Neuronal stem cell (in vitro differentiated cells): ENCODE data around the gene CCDC196.
A peak's percentile ranks its signal among the peaks of the same experiment; 100 is the strongest.

Source experiments
- DNase-seq: peaks from one replicate; pipeline ENCODE4 v3.0.0-alpha.2; 2013; ENCODE audit warnings: low spot score
- H2AFZ ChIP-seq: one replicate; pipeline ENCODE4 v1.6.1; 2013; ENCODE audit warnings: mild to moderate bottlenecking, low read length, inconsistent platforms
- H2AK5ac ChIP-seq: 2 replicates; pipeline ENCODE4 v1.6.1; 2013; ENCODE audit warnings: low read depth, mild to moderate bottlenecking, inconsistent platforms, low read length, moderate library complexity, mixed read lengths
- H2BK120ac ChIP-seq: 2 replicates; pipeline ENCODE4 v1.6.1; 2013; ENCODE audit warnings: low read depth, mild to moderate bottlenecking, inconsistent platforms, low read length, moderate library complexity, mixed read lengths
- H2BK12ac ChIP-seq: one replicate; pipeline ENCODE4 v1.6.1; 2013; ENCODE audit warnings: low read length, inconsistent platforms
- H2BK15ac ChIP-seq: 2 replicates; pipeline ENCODE4 v1.6.1; 2013; ENCODE audit warnings: mild to moderate bottlenecking, low read length, inconsistent platforms, mixed read lengths
- H2BK5ac ChIP-seq: one replicate; pipeline ENCODE4 v1.6.1; 2013; ENCODE audit warnings: inconsistent platforms, mild to moderate bottlenecking, low read length, moderate library complexity
- H3K14ac ChIP-seq: one replicate; pipeline ENCODE4 v1.6.1; 2013; ENCODE audit warnings: low read length, inconsistent platforms
- H3K18ac ChIP-seq: 2 replicates; pipeline ENCODE4 v1.6.1; 2013; ENCODE audit warnings: low read length, inconsistent platforms
- H3K23ac ChIP-seq: 2 replicates; pipeline ENCODE4 v1.6.1; 2013; ENCODE audit warnings: low read depth, mild to moderate bottlenecking, mixed read lengths, low read length, inconsistent platforms; ENCODE audit not compliant: poor library complexity
- H3K27ac ChIP-seq: replicated peaks from 3 replicates; pipeline ENCODE4 v1.5.1; 2013; ENCODE audit warnings: low read length, inconsistent platforms
- H3K27me3 ChIP-seq, 3 experiments: 2 replicates each; pipeline ENCODE4 v1.6.1; 2013; ENCODE audit warnings: low read length in 3 of 3, mild to moderate bottlenecking in 2 of 3, inconsistent platforms in 1 of 3, low read depth in 1 of 3, mixed read lengths in 1 of 3, moderate library complexity in 1 of 3; ENCODE audit not compliant: control insufficient read depth in 3 of 3, insufficient read depth in 3 of 3
- H3K36me3 ChIP-seq, 2 donors: replicated peaks in 1 of 2; 2 replicates each; pipeline ENCODE4 v1.6.1; 2013; ENCODE audit warnings: low read length in 2 of 2; ENCODE audit not compliant: control insufficient read depth in 2 of 2, insufficient read depth in 2 of 2
- H3K4ac ChIP-seq: 2 replicates; pipeline ENCODE4 v1.6.1; 2013; ENCODE audit warnings: inconsistent platforms, mild to moderate bottlenecking, low read length, moderate library complexity
- H3K4me1 ChIP-seq, 2 donors: 1 replicate in 1 of 2; 2 replicates in 1 of 2; pipeline ENCODE4 v1.6.1; 2013; ENCODE audit warnings: low read length in 2 of 2, low read depth in 1 of 2; ENCODE audit not compliant: control insufficient read depth in 2 of 2, insufficient read depth in 1 of 2
- H3K4me2 ChIP-seq: one replicate; pipeline ENCODE4 v1.6.1; 2013; ENCODE audit warnings: mild to moderate bottlenecking, low read length, inconsistent platforms; ENCODE audit not compliant: insufficient read depth, poor library complexity, severe bottlenecking
- H3K4me3 ChIP-seq, 2 donors: 2 replicates each; pipeline ENCODE4 v1.5.1; 2013; ENCODE audit warnings: low read length in 2 of 2, mild to moderate bottlenecking in 2 of 2, inconsistent platforms in 1 of 2, moderate library complexity in 1 of 2
- H3K79me1 ChIP-seq: one replicate; pipeline ENCODE4 v1.6.1; 2013; ENCODE audit warnings: low read depth, mild to moderate bottlenecking, inconsistent platforms, low read length, moderate library complexity
- H3K9ac ChIP-seq: one replicate; pipeline ENCODE4 v1.6.1; 2013; ENCODE audit warnings: mild to moderate bottlenecking, low read depth, low read length, inconsistent platforms; ENCODE audit not compliant: poor library complexity
- H3K9me3 ChIP-seq, 2 donors: replicated peaks in 1 of 2; 2 replicates each; pipeline versions ENCODE3 to v1.6.1; 2013; ENCODE audit warnings: low read length in 2 of 2, mild to moderate bottlenecking in 2 of 2, inconsistent platforms in 1 of 2, low read depth in 1 of 2, mixed read lengths in 1 of 2, moderate library complexity in 1 of 2; ENCODE audit not compliant: control insufficient read depth in 2 of 2, insufficient read depth in 1 of 2
- H4K8ac ChIP-seq: one replicate; pipeline ENCODE4 v1.6.1; 2013; ENCODE audit warnings: low read depth, mild to moderate bottlenecking, inconsistent platforms, low read length, moderate library complexity
- H4K91ac ChIP-seq: one replicate; pipeline ENCODE4 v1.6.1; 2013; ENCODE audit warnings: low read length, low read depth, mild to moderate bottlenecking, inconsistent platforms; ENCODE audit not compliant: poor library complexity
- WGBS, 2 donors: extraction: QIAGEN DNeasy Blood & Tissue Kit; methylation state at CpG; one replicate each; pipeline ENCODE4 v1.1.7; 2013; ENCODE audit warnings: missing lambda C conversion rate in 2 of 2, mixed read lengths in 1 of 2; ENCODE audit not compliant: insufficient read length in 2 of 2, insufficient replicate concordance in 1 of 2; ENCODE audit errors: extremely low coverage in 2 of 2; 5-methylcytosine and 5-hydroxymethylcytosine counted together

CCDC196 gene

GRCh38 chr14:66493750-66494149 lies 7.6 kb downstream of the CCDC196 start:
- Histone ChIP-seq H2BK5ac (no peak overlapping the region), H2AK5ac (no peak overlapping the region), H4K8ac (no peak overlapping the region), H2BK15ac (no peak overlapping the region), H3K27ac (no peak overlapping the region), H3K14ac (no peak overlapping the region), H4K91ac (no peak overlapping the region), H2AFZ (no peak overlapping the region), H3K79me1 (no peaks in the 10 kb centered on the region), H3K9ac (no peak overlapping the region), H3K9me3 (no peaks in the 10 kb centered on the region), H2BK12ac (no peak overlapping the region), H3K18ac (no peak overlapping the region), H3K36me3 (no peaks in the 10 kb centered on the region), H3K4ac (no peak overlapping the region), H3K4me3 (no peak overlapping the region), H3K23ac (no peak overlapping the region), H3K4me1 (no peaks in the 10 kb centered on the region), H2BK120ac (no peak overlapping the region), H3K27me3 (no peaks in the 10 kb centered on the region), H3K4me2 (no peak overlapping the region)
- no peak for DNase-seq

- H3K18ac ChIP-seq = no peak overlapping the region
- H2AK5ac ChIP-seq = no peak overlapping the region
- no peak overlapping the region for H2BK15ac ChIP-seq
- H2BK5ac ChIP-seq = no peak overlapping the region
- no peak overlapping the region for H3K4me2 ChIP-seq
- H3K36me3 ChIP-seq = no peaks in the 10 kb centered on the region
- H3K4ac ChIP-seq = no peak overlapping the region
- no peak overlapping the region for H4K8ac ChIP-seq
- no peaks in the 10 kb centered on the region for H3K79me1 ChIP-seq
- no peak overlapping the region for H2BK12ac ChIP-seq
- no peak overlapping the region for H3K9ac ChIP-seq
- H3K27ac ChIP-seq = no peak overlapping the region
- no CpG with 5 or more reads among the region's 4 CpGs for WGBS, 2 donors
- DNase-seq = peak; percentile 32
- no peaks in the 10 kb centered on the region for H3K9me3 ChIP-seq
- H2AFZ ChIP-seq = peak overlapping the region; percentile 33
- no peak overlapping the region for H3K23ac ChIP-seq
- no peak overlapping the region for H4K91ac ChIP-seq
- no peaks in the 10 kb centered on the region for H3K27me3 ChIP-seq
- no peak overlapping the region for H3K14ac ChIP-seq
- no peak overlapping the region for H2BK120ac ChIP-seq
- H3K4me1 ChIP-seq = no peaks in the 10 kb centered on the region
- no peak overlapping the region for H3K4me3 ChIP-seq
These were observed 9.3 kb downstream of the CCDC196 start for GRCh38 chr14:66495218-66496098.

GRCh38 chr14:66496188-66496807 lies 10.1 kb downstream of the CCDC196 start:
- Histone ChIP-seq H3K79me1 (no peaks in the 10 kb centered on the region), H2BK12ac (no peak overlapping the region)

GRCh38 chr14:66496911-66497310 lies 10.7 kb downstream of the CCDC196 start:
- Histone ChIP-seq H3K36me3 (no peaks in the 10 kb centered on the region), H3K27ac (no peak overlapping the region), H2BK12ac (no peak overlapping the region), H3K4me2 (no peak overlapping the region), H2BK120ac (no peak overlapping the region), H3K27me3 (no peaks in the 10 kb centered on the region), H3K14ac (no peak overlapping the region), H4K91ac (no peak overlapping the region), H3K4me3 (no peak overlapping the region), H2AK5ac (no peak overlapping the region), H3K9ac (no peak overlapping the region), H3K79me1 (no peaks in the 10 kb centered on the region), H3K23ac (no peak overlapping the region), H2AFZ (no peak overlapping the region), H2BK15ac (no peak overlapping the region), H3K4ac (no peak overlapping the region), H2BK5ac (no peak overlapping the region), H3K18ac (no peak overlapping the region), H3K4me1 (no peaks in the 10 kb centered on the region), H3K9me3 (no peaks in the 10 kb centered on the region), H4K8ac (no peak overlapping the region)
- no peak for DNase-seq
- no CpG with 5 or more reads among the region's 2 CpGs for WGBS, 2 donors

More at GRCh38 chr14:66496188-66496807, 10.1 kb downstream of the CCDC196 start:
- H3K4me3 ChIP-seq = no peak overlapping the region
- no peak overlapping the region for H3K14ac ChIP-seq
- H2BK15ac ChIP-seq = no peak overlapping the region
- H2BK120ac ChIP-seq = no peak overlapping the region
- H3K9me3 ChIP-seq = no peaks in the 10 kb centered on the region
- no peaks in the 10 kb centered on the region for H3K4me1 ChIP-seq
- H3K4ac ChIP-seq = no peak overlapping the region
- peak overlapping the region; percentile 33 for H2AFZ ChIP-seq
- no peak overlapping the region for H3K4me2 ChIP-seq
- no peak overlapping the region for H3K23ac ChIP-seq
- no CpG with 5 or more reads among the region's 4 CpGs for WGBS, 2 donors
- H3K36me3 ChIP-seq = no peaks in the 10 kb centered on the region
- no peak overlapping the region for H2AK5ac ChIP-seq
- no peak overlapping the region for H3K9ac ChIP-seq
- no peak for DNase-seq
- H2BK5ac ChIP-seq = no peak overlapping the region
- H3K27me3 ChIP-seq = no peaks in the 10 kb centered on the region
- H4K8ac ChIP-seq = no peak overlapping the region
- no peak overlapping the region for H3K27ac ChIP-seq
- H3K18ac ChIP-seq = no peak overlapping the region
- no peak overlapping the region for H4K91ac ChIP-seq
